HG02798 (cell line): Measurements from ENCODE around the gene NLRP12.
A peak's percentile ranks its signal among the peaks of the same experiment; 100 is the strongest.
"Not testable (repeated sequence)": the region's sequence is repeated elsewhere in the genome, so short reads cannot be mapped to it uniquely, and the experiment has no call there.

Experiments used
- ATAC-seq: cut with Tn5 transposase; IDR thresholded peaks from one replicate; pipeline ENCODE4 v1.9.1; 2021; ENCODE audit warnings: mild to moderate bottlenecking; ENCODE audit not compliant: unreplicated experiment, poor library complexity

NLRP12 gene

DNA sequence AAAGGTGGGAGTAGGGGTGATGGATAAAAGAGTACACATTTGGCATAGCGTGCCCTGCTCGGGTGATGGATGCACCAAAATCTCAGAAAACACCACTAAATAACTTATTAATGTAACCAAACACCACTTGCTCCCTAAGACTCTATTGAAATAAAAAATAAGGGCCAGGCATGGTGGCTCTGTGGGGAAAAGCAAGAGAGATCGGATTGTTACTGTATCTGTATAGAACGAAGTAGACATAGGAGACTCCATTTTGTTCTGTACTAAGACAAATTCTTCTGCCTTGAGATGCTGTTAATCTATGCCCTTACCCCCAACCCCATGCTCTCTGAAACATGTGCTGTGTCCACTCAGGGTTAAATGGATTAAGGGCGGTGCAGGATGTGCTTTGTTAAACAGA is 14.3 kb upstream of the NLRP12 start:
- not testable (repeated sequence) for ATAC-seq

DNA sequence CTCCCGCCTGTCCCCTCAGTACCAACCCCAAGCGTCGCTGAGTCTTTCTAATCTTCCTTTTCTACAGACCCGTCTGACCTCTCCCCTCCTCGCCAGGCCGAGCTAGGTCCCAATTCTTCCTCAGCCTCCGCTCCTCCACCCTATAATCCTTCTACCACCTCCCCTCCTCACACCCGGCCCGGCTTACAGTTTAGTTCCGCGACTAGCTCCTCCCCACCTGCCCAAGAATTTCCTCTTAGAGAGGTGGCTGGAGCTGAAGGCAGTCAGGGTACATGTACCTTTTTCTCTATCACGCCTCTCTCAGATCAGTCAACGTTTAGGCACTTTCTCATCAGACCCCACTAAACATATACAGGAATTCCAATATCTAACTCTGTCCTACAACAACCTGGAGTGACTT is 8.7 kb upstream of the NLRP12 start:
- ATAC-seq, result not testable (repeated sequence)

DNA sequence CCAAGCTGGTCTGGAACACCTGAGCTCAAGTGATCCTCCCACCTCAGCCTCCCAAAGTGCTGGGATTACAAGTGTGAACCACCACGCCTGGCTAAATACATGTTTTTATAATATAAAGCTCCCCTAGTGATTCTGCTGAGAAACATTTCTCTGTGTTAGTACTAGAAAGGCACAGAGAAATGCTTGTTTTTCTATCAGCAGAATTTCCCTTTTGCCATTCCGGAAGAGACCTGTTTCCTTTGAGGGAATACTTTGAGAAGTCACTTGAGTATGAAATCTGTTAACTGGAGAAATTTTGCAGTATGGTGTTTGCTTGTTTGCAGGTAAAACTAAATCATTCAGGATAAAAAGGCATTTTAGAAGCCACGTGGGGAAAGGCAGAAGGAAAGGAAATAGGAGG is 4.4 kb upstream of the NLRP12 start:
- ATAC-seq, result no peak

DNA sequence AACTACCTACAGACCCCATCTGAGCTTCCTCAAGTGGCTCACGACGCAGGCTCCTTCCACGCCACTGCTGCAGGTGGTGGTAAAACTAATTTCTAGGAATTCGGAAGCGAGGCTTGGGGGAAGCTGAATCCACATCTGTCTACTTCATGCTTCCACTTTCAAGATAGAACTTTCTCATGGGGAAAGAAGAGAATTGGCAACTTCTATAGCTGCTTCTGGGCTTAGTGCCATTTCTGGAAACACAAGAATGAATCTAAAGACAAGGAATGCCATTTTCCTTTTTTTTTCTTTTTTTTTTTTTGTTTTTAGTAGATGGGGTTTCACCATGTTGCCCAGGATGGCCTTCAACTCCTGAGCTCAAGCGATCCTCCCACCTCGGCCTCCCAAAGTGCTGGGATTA is 2.8 kb upstream of the NLRP12 start:
- ATAC-seq, result no peak

DNA sequence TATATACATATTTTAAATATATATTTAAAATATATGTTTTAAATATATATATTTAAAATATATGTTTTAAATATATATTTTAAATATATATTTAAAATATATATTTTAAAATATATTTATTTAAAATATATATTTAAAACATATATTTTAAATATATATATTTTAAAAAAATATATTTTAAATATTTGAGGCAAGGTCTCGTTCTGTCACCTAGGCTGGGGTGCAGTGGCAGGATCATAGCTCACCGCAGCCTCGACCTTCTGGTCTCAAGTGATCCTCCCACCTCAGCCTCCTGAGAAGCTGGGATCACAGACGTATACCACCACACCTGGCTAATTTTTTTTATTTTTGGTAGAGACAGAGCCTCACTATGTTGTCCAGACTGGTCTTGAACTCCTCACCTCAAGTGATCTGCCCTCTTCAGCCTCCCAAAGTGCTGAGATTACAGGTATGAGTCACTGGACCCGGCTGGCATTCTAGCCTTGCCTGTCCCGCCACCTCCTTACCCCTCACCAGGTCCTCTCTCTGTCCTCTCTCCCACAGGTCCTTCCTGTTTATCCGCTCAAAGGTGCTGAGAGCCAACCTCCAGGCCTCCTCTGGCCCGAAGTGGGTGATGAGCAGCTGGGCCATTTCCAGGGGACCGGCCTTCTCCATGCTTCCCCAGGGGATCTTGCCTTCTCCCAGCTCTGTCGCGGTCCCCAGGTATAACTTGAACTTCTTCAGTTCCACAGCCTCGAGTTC is 564 bp downstream of the NLRP12 start:
- no peak for ATAC-seq

DNA sequence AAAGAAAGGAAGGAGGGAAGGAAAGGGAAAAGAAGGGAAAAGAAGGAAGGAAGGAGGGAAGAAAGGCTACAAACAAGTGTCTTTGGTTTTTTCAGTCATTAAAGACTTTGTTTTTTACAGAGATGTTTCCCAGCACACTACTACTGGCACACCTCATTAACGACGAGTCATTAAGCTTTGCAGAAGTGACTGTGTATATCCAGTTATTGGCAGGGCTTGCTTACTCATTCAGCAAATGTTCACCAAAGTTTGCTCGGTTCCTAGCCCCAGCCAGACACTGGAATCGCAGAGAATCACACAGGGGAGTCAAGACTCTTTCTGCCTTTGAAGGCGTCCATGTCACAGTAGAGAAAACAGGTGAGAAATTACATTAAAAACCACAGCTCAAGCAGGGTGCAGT is 4.3 kb downstream of the NLRP12 start:
- no peak for ATAC-seq

DNA sequence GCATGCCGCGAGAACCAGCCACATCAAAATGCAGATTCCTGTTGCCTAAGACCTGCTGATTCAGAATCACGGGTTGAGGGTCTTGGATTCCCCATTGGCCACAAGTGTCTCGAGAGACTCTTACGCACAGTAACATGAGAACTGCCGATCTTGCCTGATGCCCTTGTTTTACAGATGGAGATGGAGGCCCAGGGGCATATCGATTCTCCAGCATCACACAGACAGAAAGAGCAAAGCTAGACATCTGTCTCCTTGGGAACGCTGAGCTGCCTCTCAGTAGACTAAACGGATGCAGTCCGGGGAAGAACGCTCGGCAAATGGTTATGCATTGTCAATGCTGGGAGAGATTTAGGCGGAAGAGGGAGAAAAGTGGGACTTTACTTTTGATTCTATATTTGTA is 5.4 kb downstream of the NLRP12 start:
- no peak for ATAC-seq

DNA sequence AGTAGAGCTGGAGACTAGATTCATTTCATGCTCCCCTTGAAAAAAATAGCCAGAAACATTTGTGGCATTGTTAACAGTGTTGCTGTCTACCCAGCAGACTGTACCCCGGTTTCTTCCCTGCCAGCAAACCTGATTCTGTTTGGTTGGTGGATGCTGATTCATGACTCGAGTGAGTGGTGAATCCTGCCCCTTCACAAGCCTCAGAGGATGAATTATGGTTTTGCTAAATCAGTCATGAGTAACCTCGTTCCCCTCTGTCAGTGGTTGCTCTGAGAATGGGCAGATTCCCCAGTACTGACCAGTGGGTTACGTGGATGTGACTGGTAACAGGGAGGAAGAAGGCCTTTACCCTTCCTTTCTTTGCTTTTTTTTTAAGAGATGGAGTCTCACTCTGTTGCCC is 10.1 kb downstream of the NLRP12 start:
- ATAC-seq, result no peak

DNA sequence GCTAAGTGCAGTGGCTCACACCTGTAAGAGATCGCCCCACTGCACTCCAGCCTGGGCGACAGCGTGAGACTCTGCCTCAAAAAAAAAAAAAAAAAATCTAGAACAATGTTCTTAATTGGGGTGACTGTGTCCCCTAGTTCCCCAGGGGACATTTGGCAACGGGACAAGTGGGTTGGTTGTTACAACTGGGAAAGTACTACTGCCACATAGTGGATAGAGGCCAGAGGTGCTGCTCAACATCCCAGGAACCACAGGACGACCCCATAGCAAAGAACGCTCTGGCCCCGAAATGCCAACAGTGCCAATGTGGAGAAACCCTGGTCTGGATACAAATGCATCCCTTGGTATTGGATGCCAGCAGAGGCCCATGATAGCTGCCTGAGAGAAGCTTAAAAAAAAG is 11.8 kb downstream of the NLRP12 start:
- ATAC-seq, result no peak

DNA sequence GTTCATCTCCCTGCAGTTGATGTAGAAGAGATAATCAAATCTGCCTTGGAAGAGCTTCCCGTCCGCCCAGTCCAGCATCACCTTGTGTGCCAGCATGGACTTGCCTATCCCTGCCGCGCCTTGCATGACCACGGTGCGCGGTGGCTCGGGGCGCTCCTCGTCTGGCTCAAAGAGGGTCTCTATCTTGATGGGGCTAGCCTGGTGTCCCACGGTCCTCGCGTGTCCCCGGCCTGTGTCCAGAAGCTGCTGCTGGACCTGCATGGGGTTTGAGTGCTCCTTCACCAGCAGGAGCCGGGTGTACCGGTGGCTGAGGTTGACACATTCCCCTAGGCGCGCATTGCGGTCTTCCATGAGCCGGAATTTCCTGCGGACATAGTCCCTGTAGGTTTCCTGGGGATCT is 13.2 kb downstream of the NLRP12 start:
- ATAC-seq, result no peak

DNA sequence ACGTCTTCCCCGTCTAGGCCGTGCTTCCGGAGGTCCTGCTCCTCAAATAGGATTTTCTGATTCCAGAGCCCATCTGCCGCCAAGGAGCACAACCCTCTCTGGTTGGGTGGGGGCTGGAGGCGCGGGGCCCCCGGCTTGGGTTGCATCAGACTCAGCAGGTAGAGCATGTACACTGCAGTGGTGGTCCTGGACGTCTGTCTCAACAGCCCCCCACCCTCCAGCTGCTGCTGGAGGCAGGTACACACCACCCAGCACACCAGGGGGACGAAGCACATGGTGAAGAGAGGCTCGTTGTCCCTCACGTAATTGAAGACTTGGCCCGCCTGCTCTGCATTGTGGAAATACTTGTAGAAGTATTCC is 13.9 kb downstream of the NLRP12 start:
- ATAC-seq, result no peak

DNA sequence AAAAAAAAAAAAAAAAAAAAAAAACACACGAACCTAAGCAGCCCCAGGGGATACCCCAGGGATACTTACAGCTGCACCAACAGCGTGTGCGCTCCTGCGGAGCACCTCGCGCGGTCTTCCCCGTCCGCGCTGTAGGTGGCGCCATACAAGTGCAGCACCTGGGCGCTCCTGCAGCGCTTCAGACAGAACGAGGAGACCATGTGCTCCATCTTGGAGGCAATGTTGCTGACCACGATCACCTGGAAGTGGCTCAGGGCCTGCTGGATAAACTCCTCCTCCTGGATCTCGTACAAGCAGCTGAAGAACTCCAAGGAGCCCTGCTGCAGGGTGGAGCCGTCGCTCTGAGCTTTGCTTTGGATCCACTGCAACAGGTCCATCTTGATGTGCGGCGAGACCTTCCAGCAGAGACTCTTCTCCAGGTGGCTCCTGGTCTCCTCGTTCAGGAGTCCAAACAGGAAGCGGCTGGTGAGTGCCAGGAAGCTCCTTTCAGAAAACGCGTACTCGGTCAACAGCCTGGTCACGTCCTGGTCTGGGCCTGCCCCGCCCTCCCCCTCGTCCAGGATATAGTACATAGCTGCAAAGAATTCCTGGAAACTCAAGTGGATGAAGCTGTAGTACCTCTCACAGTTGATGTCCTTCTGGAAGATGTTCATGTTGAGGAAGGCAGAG is 14.5 kb downstream of the NLRP12 start:
- no peak for ATAC-seq

DNA sequence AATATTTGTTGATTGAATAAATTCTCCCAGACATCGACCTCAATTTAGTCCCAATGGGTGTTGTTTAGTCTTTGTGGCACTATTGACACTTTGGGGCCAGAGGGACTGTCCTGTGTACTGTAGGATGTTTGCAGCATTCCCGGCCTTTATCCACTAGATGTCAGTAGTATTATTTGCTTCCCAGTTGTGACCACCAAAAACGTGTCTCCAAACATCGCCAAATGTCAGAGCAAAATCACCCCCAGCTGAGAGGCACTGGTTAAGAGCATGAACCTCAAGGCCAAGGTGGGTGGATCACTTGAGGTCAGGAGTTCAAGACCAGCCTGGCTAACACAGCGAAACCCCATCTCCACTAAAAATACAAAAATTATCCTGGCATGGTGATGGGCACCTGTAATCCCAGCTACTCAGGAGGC is 15.4 kb downstream of the NLRP12 start:
- ATAC-seq, result no peak

DNA sequence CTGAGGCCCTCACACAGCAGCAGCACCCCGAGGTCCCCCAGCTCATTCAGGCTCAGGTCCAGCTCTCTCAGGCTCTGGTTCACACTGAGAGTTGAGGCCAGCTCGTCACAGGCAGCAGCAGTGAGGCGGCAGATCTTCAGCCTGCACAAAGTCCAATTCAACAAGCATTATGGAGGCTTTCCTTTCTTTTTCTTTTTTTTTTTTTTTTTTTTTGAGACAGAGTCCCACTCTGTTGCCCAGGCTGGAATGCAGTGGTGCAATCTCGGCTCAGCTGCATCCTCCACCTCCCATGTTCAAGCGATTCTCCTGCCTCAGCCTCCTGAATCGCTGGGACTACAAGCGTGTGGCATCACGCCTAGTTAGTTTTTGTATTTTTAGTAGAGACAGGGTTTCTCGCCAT is 22.9 kb downstream of the NLRP12 start:
- ATAC-seq, result no peak

DNA sequence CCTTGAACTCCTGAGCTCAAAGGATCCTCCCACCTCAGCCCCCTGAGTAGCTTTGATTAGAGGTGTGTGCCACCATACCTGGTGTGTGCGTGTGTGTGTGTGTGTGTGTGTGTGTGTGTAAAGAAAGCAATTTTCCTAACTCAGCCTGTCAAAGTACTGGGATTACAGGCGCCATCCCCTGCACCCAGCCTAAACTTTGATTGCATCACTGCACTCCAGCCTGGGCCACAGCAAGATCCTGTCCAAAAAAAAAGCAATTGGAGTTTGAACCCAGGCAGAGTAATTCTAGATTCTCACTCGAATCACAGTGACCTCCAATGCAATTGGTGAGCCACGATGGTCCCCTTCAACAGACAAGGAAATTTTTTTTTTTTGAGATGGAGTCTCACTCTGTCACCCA is 29.1 kb downstream of the NLRP12 start:
- ATAC-seq, result no peak

DNA sequence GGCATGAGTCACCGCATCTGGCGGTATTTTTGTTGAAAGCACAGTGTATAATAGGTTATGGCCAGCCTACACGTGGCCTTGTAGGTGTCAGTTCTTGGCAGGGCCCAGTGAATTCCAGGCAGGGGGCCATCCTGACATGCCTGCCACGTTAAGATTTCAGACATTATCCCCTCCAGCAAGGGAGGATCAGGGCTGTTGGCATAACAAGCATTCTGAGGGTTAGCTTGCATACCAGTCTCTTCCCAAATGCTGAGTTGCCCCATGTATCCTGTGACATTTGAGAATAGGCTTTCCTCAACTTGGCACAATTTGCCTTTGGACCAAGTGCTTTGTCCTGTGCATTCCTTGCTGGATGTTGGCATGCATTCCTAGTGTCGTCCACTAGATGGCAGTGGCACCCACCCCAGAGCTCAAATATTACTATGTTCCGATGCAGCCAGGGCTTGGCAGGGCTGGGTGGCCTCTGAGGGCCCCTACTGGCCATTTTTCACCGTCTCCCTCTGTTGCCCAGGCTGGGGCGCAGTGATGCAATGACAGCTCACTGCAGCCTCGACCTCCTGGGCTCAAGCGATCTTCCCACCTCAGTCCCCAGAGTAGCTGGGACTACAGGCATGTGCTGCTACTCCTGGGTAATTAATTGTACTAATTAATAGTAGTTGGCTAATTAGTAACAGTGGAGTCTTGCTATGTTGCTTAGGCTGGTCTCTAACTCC is 31.2 kb downstream of the NLRP12 start:
- peak; percentile 75 for ATAC-seq

DNA sequence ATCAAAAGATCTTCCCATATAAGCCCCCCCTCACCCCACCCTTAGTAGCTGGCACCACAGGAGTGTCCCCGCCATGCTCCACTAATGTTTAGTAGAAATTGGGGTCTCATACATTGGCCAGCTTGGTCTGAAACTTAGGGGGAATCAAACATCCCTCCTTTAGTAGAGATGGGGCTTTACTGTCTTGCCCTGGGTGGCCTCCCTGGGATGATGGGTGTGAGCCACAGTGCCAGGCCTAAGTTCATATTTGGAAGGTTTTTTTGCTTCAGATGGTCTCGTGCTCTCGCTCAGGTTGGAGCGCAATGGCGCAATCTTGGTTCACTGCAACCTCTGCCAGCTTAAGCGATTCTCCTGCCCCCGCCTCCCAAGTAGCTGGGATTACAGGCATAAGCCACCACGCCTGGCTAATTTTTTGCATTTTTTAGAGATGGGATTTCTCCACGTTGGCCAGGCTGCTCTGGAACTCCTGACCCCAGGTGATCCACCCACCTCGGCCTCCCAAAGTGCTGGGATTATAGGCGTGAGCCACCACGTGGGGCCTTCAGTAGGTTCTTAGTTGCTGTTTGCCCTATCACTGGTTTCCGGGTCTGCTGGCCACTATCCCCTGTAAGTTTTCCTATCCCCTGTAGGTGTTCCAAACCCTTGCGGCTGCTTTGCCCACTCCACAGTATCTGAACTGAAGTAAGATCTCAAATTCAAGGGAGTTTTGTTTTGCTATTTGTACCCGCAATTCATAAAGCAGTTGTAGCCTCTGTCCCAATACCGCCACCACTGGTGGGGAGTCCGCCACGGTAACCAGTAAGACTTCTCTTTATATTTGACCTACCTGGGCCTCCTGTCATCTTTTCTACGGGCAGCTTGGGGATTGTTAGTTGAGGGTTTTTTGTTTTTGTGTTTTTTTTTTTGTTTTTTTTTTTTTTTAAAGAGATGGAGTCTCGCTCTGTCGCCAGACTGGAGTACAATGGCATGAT is 34.1 kb downstream of the NLRP12 start:
- no peak for ATAC-seq

DNA sequence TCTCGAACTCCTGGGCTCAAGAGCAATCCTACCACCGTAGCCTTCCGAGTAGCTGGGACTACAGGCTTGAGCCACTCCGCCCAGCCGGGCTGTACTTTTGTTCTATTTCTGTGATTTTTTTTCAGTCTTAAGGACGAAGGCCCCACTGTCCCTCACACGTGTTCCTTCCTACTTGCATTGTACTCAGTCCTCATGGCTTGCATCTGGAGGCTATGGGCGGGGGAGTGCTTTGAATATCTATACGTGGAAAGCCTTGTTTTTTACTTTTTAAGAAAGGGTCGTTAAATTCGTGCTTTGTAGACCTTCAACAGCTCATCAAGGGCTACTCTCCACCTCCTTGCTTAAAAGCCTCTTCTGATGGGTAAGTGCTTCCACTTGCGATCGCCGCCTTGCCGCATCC is 36.8 kb downstream of the NLRP12 start:
- no peak for ATAC-seq

DNA sequence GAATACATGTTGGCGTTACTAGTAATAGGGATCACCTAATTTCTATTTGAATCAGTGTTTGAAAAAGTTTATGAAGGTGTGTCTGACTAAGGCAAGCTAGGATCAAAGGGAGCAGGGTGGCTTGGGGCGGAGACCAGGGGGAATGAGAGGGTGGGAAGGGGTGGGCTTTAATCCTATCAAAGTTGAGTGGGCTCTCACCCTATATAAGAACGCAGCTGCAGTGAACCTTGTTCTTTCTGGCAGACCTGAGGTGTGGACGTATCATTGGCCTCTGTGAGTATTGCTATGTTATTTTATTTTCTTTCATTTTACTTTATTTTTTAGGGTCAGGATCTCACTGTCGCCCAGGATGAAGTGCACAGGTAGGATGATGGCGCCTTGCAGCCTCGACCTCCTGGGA is 37.4 kb downstream of the NLRP12 start:
- no peak for ATAC-seq

DNA sequence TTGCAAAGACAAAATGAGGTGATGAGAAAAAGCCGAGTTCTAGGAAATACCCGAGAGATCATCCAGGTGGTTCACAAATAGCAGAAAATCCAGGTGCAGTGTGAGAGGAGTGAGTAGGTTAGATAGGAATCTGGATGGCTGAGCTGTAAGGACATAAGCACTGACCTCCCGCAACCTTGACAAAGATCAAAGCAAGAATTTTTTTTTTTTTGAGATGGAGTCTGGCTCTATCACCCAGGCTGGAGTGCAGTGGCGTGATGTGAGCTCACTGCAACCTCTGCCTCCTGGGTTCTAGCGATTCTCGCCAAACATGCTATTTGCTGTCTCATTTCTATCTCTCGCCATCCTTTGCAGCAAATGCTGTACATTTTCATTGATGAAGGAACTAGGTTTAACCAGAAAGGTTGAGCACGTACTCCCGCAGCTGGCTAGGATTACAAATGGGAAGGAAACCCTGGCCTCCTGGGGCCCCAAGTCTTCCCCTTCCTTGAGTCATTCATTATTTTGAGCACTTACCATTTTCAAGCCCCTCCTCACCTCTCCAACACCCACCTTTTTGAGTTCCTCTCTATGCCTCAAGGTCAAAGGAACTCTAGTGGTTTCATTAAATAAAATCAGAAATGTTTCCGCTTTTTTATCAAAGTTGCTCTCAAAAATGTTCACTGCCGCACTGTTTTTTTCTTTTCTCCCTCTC is 38.8 kb downstream of the NLRP12 start:
- no peak for ATAC-seq
